ENCODE measurements around the gene NELL2. TPM values are rescaled to one million over a fixed set of nuclear protein-coding genes. Genes with fewer than 3 reads are reported as not detected.

The NELL2 gene
- total RNA-seq, 1 donor from 2014 or later, result 6.6 TPM

- H3K4me1 ChIP-seq, result no peaks in the 10 kb centered on the region
- intact Hi-C loops (cut with DNase I), result no loop called here
- H3K9me3 ChIP-seq, result no peaks in the 10 kb centered on the region
- H3K27me3 ChIP-seq (ENCODE audit: low read depth), result no peaks in the 10 kb centered on the region
- H3K4me3 ChIP-seq, result no peak overlapping the region
- TF ChIP-seq CTCF (IDR thresholded peaks at IDR 0.05), result no peak
- no peak overlapping the region for H3K27ac ChIP-seq
- ATAC-seq, result no peak
- H3K36me3 ChIP-seq, result no peaks in the 10 kb centered on the region
- no peak for DNase-seq
Observed at GRCh38 chr12:44778863-44779262, 97.3 kb downstream of the NELL2 start.

GRCh38 chr12:44777044-44777443 lies 99.1 kb downstream of the NELL2 start:
- Histone ChIP-seq H3K4me1 (no peaks in the 10 kb centered on the region), H3K27ac (no peak overlapping the region), H3K9me3 (no peaks in the 10 kb centered on the region), H3K27me3 (ENCODE audit: low read depth) (no peaks in the 10 kb centered on the region), H3K36me3 (no peaks in the 10 kb centered on the region), H3K4me3 (no peak overlapping the region)
- no peak for ATAC-seq
- DNase-seq, result no peak
- intact Hi-C loops (cut with DNase I), result no loop called here
- no peak for TF ChIP-seq CTCF (IDR thresholded peaks at IDR 0.05)

- no peak overlapping the region for H3K27ac ChIP-seq
- no peak for DNase-seq
- no peaks in the 10 kb centered on the region for H3K27me3 ChIP-seq (ENCODE audit: low read depth)
- H3K36me3 ChIP-seq, result no peaks in the 10 kb centered on the region
- TF ChIP-seq CTCF (IDR thresholded peaks at IDR 0.05), result no peak
- no peaks in the 10 kb centered on the region for H3K4me1 ChIP-seq
- intact Hi-C loops (cut with DNase I), result no loop called here
- H3K9me3 ChIP-seq, result no peaks in the 10 kb centered on the region
- no peak overlapping the region for H3K4me3 ChIP-seq
- ATAC-seq, result no peak
Observed at GRCh38 chr12:44775901-44776300, 100.2 kb downstream of the NELL2 start.

- H3K27me3 ChIP-seq (ENCODE audit: low read depth), result no peaks in the 10 kb centered on the region
- intact Hi-C loops (cut with DNase I), result no loop called here
- no peaks in the 10 kb centered on the region for H3K4me1 ChIP-seq
- no peaks in the 10 kb centered on the region for H3K9me3 ChIP-seq
- no peaks in the 10 kb centered on the region for H3K36me3 ChIP-seq
- TF ChIP-seq CTCF (IDR thresholded peaks at IDR 0.05), result peak; percentile 70
- no peak overlapping the region for H3K27ac ChIP-seq
- no peak overlapping the region for H3K4me3 ChIP-seq
- ATAC-seq, result no peak
- DNase-seq, result no peak
Observed at GRCh38 chr12:44774815-44775411, 101.2 kb downstream of the NELL2 start.

- Histone ChIP-seq H3K4me1 (no peaks in the 10 kb centered on the region), H3K4me3 (no peak overlapping the region), H3K27me3 (ENCODE audit: low read depth) (no peaks in the 10 kb centered on the region), H3K36me3 (no peaks in the 10 kb centered on the region), H3K9me3 (no peaks in the 10 kb centered on the region), H3K27ac (no peak overlapping the region)
- no peak for TF ChIP-seq CTCF (IDR thresholded peaks at IDR 0.05)
- no peak for ATAC-seq
- intact Hi-C loops (cut with DNase I), result no loop called here
- DNase-seq, result no peak
Observed at GRCh38 chr12:44771485-44772021, 104.6 kb downstream of the NELL2 start.
